T-helper 2 cell treated with Interferon-gamma antibody and Interleukin-4, amounts not matched to agents 100 ng/mL and 5 ng/mL, for 36 hours (primary cell): ENCODE measurements around the gene ACAA1. TPM values are rescaled to one million over a fixed set of nuclear protein-coding genes. Genes with fewer than 3 reads are reported as not detected.

Experiments
- intact Hi-C: fragments of 100-400 bp; cut with micrococcal nuclease; formaldehyde crosslinking; loops from one replicate; pipeline ENCODE4 v1.15.1; 2023
- total RNA-seq: library from RNA; stranded (reverse); gene quantifications from 2 replicates; pipeline ENCODE4 v1.2.3, GENCODE V29; 2022

The ACAA1 gene
- total RNA-seq, 1 donor from 2014 or later, result 91.9 TPM

GRCh38 chr3:38154625-38155255 is 17.8 kb upstream of the ACAA1 start:
- intact Hi-C loops, result no loop called here

DNA sequence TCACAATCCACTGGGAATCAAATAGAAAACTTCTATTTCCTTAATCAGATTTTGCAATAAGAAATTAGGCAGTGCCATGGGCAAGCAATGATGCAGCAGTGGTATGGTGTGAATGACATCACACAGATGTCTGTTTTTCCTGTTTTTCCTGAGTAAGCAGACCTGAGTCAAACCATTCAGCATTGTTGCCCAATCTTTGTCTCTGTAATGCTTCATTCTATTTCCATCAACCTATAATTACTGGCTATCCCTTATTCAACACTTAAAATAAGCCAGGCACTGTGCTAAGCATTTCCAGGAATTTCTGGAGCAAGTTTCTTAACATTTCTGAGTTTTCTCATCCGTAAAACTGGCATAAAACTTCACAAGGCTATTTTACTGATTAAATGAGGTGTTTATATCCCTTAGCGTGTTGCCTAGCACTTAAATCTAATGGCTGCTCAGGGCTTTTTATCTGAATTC is 17.1 kb upstream of the ACAA1 start:
- intact Hi-C loops, result no loop called here

DNA sequence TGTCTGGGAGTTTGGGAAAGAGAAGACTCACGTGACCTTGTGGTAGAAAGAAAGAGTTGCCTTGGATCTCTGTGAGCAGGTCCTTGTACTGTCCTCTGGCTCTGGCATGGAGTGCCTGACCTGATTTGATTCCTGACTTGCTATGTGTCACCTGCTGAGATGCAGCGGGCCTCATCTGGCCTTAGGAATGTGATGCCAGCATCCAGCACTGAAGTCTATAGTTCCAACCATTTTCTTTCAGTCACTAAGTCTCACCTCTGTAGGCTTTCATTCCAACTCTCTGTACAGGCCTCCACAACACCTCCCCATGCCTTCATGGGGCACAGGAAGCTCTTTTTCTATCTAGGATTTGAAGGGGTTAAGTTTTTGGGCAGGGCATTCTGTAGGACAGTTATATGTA is 16.3 kb upstream of the ACAA1 start:
- intact Hi-C loops, result no loop called here

DNA sequence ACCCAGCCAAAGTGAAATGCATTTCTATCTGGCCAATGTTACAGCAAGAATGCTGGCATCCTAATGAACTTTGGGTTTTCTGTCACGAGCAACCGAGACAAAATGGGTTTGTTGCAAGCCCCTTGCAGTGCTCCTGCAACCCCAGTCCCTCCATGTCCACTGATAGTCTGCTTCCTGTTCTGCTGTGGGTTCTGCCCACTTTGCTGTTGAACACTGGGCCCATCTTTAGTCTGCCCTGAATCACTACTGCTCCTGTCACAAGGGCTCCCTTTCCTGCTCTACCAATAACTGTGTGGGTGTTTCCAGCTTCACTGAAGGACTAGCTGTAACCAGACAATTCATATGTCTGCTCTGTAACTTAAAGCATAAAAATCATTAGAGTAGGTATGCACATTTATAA is 15.7 kb upstream of the ACAA1 start:
- intact Hi-C loops, result loop anchor here (1.0 kb wide), 2 partner anchors 13 to 15 kb away; partner anchors contain the start of genes ACAA1 and OXSR1

- intact Hi-C loops, result loop anchor here (1.0 kb wide), 2 partner anchors 14 kb away; partner anchors contain the start of genes ACAA1 and OXSR1
These were observed 14.8 kb upstream of the ACAA1 start for GRCh38 chr3:38151667-38152265.

- intact Hi-C loops, result no loop called here
These were observed 14.0 kb upstream of the ACAA1 start for GRCh38 chr3:38150780-38151528.

DNA sequence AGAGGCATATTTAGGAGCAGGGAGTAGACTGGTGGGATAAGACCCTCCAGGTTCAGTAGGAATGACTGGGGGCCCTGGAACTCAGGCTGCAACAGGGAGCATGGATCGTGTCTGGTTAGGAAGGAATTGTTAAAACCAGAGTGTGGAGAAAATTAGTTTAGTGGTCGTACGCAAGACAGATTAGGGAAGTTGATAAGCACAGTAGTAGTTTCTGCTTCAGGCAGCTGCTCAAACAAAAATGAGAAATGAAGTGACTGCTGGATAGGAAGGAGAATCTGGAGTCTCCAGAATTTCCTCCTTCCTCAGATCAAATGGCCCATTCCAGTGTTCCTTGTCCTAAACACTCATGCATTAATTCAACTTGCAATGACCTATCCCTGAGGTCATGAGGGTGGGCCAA is 12.8 kb upstream of the ACAA1 start:
- intact Hi-C loops, result no loop called here

DNA sequence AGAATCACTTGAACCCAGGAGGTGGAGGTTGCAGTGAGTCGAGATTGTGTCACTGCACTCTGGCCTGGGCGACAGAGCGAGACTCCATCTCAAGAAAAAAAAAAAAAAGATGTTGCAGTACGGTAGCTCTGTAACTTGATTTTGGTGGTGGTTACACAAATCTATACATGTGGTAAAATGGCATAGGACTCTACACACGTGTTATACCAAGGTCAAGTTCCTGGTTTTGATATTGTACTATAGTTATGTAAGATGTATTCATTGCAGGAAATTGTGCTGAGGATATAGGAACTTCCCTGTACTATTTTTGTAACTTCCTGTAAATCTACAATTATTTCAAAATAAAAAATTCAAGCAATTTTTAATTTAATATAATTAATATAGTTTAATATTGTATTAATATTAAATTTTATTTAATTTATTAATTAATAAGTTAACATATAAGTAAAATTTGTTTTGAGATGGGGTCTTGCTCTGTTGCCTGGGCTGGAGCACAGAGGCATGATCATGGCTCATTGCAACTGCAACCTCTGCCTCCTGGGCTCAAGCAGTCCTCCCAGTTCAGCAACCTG is 11.5 kb upstream of the ACAA1 start:
- intact Hi-C loops, result no loop called here

DNA sequence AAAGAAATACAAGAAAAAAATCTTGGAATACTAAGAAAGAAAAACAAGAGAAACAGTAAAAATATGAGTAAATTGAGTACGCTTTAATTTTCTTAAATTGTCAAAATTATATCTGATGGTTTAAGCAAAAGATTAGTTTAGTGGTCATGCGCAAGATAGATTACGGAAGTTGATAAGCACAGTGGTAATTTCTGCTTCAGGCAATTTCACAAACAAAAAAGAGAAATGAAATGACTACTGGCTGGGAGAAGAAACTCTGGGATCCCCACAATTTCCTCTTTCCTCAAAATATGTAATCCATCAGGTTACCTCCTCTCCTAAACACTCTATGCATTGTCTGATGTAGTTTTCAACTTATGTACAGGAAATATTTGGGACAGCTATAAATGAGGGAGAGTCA is 10.5 kb upstream of the ACAA1 start:
- intact Hi-C loops, result no loop called here

DNA sequence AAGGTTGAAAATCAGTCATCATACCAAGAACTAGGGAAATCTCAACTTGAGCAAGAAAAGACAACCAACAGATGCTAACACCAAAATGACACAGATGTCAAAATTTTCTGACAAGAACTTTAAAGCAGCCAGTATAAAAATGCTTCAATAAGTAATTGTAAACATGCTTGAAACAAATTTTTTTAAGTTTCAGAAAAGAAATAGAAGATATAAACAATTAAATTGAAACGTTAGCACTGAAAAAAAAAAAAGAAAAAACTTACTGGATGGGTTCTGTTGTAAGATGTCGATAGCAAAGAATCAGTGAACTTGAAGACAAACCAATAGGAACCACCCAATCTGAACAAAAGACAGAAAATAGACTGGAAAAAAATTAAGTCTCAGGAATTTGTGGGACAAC is 9.6 kb upstream of the ACAA1 start:
- intact Hi-C loops, result no loop called here

DNA sequence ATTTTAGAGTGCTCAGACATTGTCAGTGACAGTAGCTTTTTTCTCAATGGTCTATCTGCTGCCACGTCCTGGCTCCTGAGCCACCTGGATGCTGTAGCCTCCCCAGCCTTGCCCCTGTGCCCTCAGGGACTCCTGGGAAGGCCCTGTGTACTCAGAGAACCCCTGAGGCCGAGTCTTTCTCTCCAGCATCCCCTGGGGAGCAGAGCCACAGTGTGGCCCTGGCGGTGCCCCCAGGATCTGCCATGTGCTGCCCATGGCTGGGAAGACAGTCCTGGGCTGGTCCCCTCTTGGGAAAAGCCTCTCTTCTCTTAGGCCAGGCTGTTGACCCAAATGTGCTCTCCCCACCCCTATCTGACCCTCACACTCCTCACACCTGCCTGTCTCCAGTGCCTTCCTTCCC is 6.6 kb upstream of the ACAA1 start:
- intact Hi-C loops, result no loop called here

DNA sequence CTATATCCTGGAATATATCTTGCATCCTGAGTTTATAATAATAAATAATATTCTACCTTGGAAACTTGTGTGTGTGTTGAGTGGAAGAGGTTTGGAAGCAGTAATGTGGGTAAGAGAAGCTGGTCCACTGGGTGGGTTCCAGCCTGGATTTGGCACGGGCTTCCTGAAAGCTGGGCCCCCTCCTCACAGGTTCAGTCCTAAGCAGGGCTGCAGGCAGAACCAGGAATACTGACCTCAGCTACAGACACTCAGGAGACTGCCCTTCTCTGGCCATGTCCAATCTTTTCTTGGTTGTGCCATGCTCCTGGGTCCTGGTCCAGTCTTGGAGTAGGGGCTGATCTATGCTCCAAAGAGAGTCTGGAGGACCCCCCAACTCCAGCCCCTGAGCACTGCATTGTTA is 6.0 kb upstream of the ACAA1 start:
- intact Hi-C loops, result no loop called here

DNA sequence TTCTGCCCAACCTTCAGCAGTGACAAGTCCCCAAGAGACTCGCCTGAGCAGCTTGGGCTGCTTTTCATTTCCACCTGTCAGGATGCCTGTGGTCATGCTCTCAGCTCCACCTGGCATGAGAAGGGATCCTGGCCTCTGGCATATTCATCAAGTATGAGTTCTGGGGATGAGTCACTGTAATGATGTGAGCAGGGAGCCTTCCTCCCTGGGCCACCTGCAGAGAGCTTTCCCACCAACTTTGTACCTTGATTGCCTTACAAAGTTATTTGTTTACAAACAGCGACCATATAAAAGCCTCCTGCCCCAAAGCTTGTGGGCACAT is 5.0 kb upstream of the ACAA1 start:
- intact Hi-C loops, result no loop called here

GRCh38 chr3:38141173-38141951 is 4.4 kb upstream of the ACAA1 start:
- intact Hi-C loops, result no loop called here

DNA sequence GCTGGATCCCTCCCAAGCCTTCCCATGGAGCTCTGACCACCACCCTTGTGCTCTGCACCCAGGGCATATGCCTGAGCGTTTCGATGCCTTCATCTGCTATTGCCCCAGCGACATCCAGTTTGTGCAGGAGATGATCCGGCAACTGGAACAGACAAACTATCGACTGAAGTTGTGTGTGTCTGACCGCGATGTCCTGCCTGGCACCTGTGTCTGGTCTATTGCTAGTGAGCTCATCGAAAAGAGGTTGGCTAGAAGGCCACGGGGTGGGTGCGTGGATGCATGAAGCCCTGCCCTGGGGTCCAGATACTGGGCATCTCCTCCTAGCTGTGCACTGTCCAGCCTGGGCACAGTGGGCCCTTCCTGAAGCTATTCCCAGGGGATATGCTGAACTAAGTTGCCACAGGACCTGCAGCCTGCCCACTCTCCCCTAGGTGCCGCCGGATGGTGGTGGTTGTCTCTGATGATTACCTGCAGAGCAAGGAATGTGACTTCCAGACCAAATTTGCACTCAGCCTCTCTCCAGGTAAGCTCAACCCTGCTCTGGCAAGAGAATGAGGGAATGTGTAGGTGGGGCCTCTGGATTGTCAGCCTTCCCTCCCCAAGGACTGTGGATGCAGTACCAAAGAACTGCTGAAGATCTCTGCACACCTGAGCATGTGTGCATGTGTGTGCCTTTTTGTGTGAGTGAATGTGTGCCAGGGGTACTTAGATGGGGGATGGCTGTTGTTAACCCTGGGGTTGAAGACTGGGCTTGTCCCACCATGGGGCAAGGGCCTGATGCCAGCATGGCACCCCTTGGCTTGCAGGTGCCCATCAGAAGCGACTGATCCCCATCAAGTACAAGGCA is 3.6 kb upstream of the ACAA1 start:
- intact Hi-C loops, result no loop called here

DNA sequence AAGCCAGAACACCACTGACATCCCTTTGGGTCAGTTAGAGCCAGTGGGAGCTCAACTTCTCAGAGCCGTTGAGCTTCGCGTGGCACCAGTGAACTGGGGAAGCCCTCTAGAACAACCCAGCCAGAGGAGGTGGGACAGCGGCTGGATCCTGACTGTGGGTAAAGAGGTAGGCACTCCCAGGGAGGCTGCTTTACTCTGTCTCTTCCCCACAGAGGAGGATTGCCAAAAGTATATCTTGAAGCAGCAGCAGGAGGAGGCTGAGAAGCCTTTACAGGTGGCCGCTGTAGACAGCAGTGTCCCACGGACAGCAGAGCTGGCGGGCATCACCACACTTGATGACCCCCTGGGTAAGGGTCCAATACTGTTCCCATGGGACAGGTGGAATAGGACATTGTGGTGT is 2.7 kb upstream of the ACAA1 start:
- intact Hi-C loops, result loop anchor here (5.0 to 10.0 kb wide), 4 partner anchors 118 to 515 kb away; partner anchors contain the start of gene XYLB

GRCh38 chr3:38139191-38139590 is 2.3 kb upstream of the ACAA1 start:
- intact Hi-C loops, result loop anchor here (5.0 to 10.0 kb wide), 4 partner anchors 118 to 516 kb away; partner anchors contain the start of gene XYLB

DNA sequence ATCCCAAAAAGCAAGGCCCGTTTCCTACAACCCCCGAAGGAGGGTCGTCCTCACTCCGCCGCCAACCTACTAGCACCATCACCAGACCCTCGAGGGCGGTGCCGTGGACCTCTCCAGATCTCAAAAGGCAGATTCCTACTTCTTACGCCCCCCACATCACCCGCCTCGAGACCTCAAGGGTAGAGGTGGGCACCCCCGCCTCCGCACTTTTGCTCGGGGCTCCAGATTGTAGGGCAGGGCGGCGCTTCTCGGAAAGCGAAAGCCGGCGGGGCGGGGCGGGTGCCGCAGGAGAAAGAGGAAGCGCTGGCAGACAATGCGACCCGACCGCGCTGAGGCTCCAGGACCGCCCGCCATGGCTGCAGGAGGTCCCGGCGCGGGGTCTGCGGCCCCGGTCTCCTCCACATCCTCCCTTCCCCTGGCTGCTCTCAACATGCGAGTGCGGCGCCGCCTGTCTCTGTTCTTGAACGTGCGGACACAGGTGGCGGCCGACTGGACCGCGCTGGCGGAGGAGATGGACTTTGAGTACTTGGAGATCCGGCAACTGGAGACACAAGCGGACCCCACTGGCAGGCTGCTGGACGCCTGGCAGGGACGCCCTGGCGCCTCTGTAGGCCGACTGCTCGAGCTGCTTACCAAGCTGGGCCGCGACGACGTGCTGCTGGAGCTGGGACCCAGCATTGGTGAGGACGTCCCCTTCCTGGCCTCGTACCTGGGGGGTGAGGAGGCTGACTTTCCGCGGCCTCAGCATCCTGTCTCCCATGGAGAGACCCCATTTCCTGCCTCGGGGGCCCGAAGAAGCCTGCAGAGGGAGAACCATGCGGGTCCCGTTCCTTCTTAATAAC is 1.6 kb upstream of the ACAA1 start, which contains the start of gene MYD88:
Gene MYD88 (plus strand): TSS at position 313 of the 842 bp plus-strand sequence. CDS start 40 bp downstream, at position 353.
- intact Hi-C loops, result loop anchor here (1.0 to 10.0 kb wide), 5 partner anchors 119 to 516 kb away; partner anchors contain the start of gene XYLB
